ENCODE results near the gene ACADVL.

The ACADVL gene

GRCh38 chr17:7176107-7176840 is 43.5 kb upstream of the ACADVL start:
- Histone ChIP-seq H3K36me3 (replicated peaks) (no peaks in the 10 kb centered on the region), H3K27me3 (replicated peaks) (no peaks in the 10 kb centered on the region), H3K27ac (no peak overlapping the region), H3K4me3 (ENCODE audit: low read depth, low read length) (no peak overlapping the region)
- DNase-seq, result no peak
- TF ChIP-seq, protein P1, sequence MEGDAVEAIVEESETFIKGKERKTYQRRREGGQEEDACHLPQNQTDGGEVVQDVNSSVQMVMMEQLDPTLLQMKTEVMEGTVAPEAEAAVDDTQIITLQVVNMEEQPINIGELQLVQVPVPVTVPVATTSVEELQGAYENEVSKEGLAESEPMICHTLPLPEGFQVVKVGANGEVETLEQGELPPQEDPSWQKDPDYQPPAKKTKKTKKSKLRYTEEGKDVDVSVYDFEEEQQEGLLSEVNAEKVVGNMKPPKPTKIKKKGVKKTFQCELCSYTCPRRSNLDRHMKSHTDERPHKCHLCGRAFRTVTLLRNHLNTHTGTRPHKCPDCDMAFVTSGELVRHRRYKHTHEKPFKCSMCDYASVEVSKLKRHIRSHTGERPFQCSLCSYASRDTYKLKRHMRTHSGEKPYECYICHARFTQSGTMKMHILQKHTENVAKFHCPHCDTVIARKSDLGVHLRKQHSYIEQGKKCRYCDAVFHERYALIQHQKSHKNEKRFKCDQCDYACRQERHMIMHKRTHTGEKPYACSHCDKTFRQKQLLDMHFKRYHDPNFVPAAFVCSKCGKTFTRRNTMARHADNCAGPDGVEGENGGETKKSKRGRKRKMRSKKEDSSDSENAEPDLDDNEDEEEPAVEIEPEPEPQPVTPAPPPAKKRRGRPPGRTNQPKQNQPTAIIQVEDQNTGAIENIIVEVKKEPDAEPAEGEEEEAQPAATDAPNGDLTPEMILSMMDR (IDR thresholded peaks at IDR 0.05; ENCODE audit: low read depth, low read length, missing control alignments), result no peak
- in situ Hi-C loops (cut with HindIII; ENCODE audit: low pct_ligation_motif_present, low sequenced_read_pairs), result loop anchor here (25.0 kb wide), 1 partner anchor 114 kb away; no protein-coding TSS in a partner anchor

DNA sequence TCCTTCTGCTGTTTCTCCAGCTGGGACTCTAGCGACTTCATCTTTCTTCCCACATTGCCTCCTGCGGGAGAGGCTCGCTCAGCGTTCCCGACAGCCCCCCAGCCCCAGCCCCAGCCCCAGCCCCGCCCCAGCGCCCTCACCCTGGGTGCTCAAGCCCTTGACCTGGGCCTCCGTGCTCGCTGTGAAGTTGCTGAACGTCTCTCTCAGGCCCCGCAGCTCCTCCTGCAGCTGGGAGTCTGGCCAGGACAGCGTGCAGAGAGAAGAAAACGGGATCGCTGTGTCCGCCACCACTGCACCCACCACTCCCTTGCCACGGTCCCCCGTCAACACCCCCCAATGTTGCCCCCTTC is 42.9 kb upstream of the ACADVL start:
- Histone ChIP-seq H3K4me3 (ENCODE audit: low read depth, low read length) (peak overlapping the region; percentile 57), H3K36me3 (replicated peaks) (no peaks in the 10 kb centered on the region), H3K27me3 (replicated peaks) (no peaks in the 10 kb centered on the region), H3K27ac (no peak overlapping the region)
- in situ Hi-C loops (cut with HindIII; ENCODE audit: low pct_ligation_motif_present, low sequenced_read_pairs), result loop anchor here (25.0 kb wide), 1 partner anchor 115 kb away; no protein-coding TSS in a partner anchor
- no peak for DNase-seq
- TF ChIP-seq, protein P1 (IDR thresholded peaks at IDR 0.05; ENCODE audit: low read depth, low read length, missing control alignments), result no peak

DNA sequence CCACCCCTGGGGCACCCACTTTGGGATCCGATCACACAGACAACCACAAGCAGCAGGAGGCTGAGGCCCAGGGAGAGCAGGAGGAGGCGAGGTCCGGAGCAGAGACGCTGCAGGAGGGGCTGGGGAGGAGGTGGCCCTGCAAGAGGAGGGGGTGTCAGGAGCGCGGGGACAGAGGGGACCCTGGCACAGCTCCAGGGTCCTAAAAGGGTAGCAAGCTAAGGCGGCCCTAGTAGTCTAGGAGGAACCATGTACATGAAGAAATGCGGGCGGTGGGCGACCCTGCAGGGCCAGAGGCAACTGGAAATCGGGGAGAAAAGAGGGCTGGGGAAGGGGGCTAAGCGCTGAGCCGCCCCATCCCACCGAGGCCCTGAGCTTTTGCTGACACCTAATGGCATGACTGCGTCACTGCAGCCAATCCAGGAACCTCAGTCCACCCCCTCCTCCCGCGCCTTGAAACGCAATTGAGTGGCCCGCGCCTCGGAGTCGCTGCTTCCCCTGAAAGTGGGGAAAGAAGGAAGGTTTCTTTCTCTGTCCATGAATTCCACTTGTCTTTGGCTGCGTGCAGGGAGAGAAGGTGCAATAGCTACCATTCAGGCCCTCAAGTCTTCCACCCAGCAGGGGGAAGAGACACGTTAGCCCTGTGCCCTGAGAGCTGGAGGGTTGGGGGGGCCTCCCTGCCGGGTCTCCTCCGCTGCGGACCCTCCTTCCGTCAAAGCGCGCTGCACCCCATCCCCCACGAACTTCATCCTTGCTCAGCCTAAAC is 42.4 kb upstream of the ACADVL start:
- H3K36me3 ChIP-seq (replicated peaks), result no peaks in the 10 kb centered on the region
- peak; percentile 41 for DNase-seq
- no peaks in the 10 kb centered on the region for H3K27me3 ChIP-seq (replicated peaks)
- peak overlapping the region; percentile 57 for H3K4me3 ChIP-seq (ENCODE audit: low read depth, low read length)
- H3K27ac ChIP-seq, result no peak overlapping the region
- in situ Hi-C loops (cut with HindIII; ENCODE audit: low pct_ligation_motif_present, low sequenced_read_pairs), result loop anchor here (25.0 kb wide), 1 partner anchor 115 kb away; no protein-coding TSS in a partner anchor
- TF ChIP-seq, protein P1 (IDR thresholded peaks at IDR 0.05; ENCODE audit: low read depth, low read length, missing control alignments), result peak; percentile 90

DNA sequence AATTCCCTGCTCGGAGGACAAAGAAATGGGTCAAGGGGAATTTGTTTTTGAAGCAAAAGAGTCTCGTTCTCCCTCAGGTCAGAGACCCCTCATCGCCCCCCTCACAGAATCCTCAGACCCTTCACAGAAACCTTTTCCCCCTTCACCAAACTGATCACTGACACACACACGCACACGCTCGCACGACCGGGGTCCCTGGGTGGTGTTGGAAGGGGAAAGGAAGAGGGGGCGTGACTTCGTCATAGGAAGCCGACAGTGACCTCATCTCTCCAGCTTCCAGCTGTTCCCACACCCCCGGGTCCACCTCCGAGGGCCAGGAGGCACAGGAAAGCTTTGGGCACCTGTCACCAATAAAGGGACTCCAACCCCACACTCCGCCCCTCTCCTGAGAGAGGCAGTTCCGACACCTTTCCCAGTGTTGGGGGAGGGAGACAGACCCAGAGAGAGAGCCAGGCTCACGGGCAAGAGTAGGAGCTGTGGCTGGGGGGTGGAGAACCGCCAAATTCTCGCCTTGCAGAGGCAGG is 41.7 kb upstream of the ACADVL start:
- TF ChIP-seq, protein P1 (IDR thresholded peaks at IDR 0.05; ENCODE audit: low read depth, low read length, missing control alignments), result no peak
- no peak for DNase-seq
- Histone ChIP-seq H3K4me3 (ENCODE audit: low read depth, low read length) (peak overlapping the region; percentile 57), H3K36me3 (replicated peaks) (no peaks in the 10 kb centered on the region), H3K27ac (no peak overlapping the region), H3K27me3 (replicated peaks) (no peaks in the 10 kb centered on the region)
- in situ Hi-C loops (cut with HindIII; ENCODE audit: low pct_ligation_motif_present, low sequenced_read_pairs), result loop anchor here (25.0 kb wide), 1 partner anchor 116 kb away; no protein-coding TSS in a partner anchor

- in situ Hi-C loops (cut with HindIII; ENCODE audit: low pct_ligation_motif_present, low sequenced_read_pairs), result loop anchor here (25.0 kb wide), 1 partner anchor 117 kb away; no protein-coding TSS in a partner anchor
- Histone ChIP-seq H3K27me3 (replicated peaks) (no peaks in the 10 kb centered on the region), H3K4me3 (ENCODE audit: low read depth, low read length) (no peak overlapping the region), H3K36me3 (replicated peaks) (no peaks in the 10 kb centered on the region), H3K27ac (no peak overlapping the region)
- DNase-seq, result no peak
- TF ChIP-seq, protein P1 (IDR thresholded peaks at IDR 0.05; ENCODE audit: low read depth, low read length, missing control alignments), result no peak
Observed at GRCh38 chr17:7178973-7179316, 40.8 kb upstream of the ACADVL start.

All from brain microvascular endothelial cell (primary cell).